Natural killer cell treated with Interleukin-12 subunit alpha and Interleukin-12 subunit beta and Interleukin-15 and Interleukin-18, amount 100 ng/mL, for 72 hours (primary cell): ENCODE results near the gene GART. TPM values are rescaled to one million over a fixed set of nuclear protein-coding genes. Genes with fewer than 3 reads are reported as not detected.
A peak's percentile ranks its signal among the peaks of the same experiment; 100 is the strongest.

ENCODE experiments used
- ATAC-seq, 2 donors: fragments of 150-1000 bp; cut with Tn5 transposase in 1 of 2; sonication (Bioruptor Pico), chemical (Tn5 transposase) in 1 of 2; 2 replicates each; pipeline ENCODE4 v1.10.0; 2021
- DNase-seq: peaks from one replicate; pipeline ENCODE4 v3.0.0; 2022; ENCODE audit warnings: low spot score
- H3K27ac Mint-ChIP-seq, 2 donors: 1 replicate in 1 of 2; 2 replicates in 1 of 2; pipeline ENCODE4 v1.8.0; 2022; ENCODE audit warnings: mixed read lengths in 2 of 2, mild to moderate bottlenecking in 1 of 2, moderate library complexity in 1 of 2
- H3K27me3 Mint-ChIP-seq, 2 donors: 1 replicate in 1 of 2; 2 replicates in 1 of 2; pipeline ENCODE4 v1.8.0; 2022; ENCODE audit warnings: mixed read lengths in 2 of 2
- H3K36me3 Mint-ChIP-seq: one replicate; pipeline ENCODE4 v1.8.0; 2022; ENCODE audit warnings: mixed read lengths
- H3K4me1 Mint-ChIP-seq, 2 donors: 1 replicate in 1 of 2; 2 replicates in 1 of 2; pipeline ENCODE4 v1.8.0; 2022; ENCODE audit warnings: low read depth in 2 of 2, mixed read lengths in 2 of 2, mild to moderate bottlenecking in 1 of 2
- H3K4me3 Mint-ChIP-seq: one replicate; pipeline ENCODE4 v1.8.0; 2022; ENCODE audit warnings: mixed read lengths
- H3K9me3 Mint-ChIP-seq: 2 replicates; pipeline ENCODE4 v1.8.0; 2022; ENCODE audit warnings: mixed read lengths
- total RNA-seq, 2 donors: library from RNA; stranded (reverse); gene quantifications; one replicate each; pipeline ENCODE4 v1.2.3, GENCODE V29; 2022

The GART gene
- total RNA-seq, 2 donors from 2014 or later: 127 to 163 TPM

DNA sequence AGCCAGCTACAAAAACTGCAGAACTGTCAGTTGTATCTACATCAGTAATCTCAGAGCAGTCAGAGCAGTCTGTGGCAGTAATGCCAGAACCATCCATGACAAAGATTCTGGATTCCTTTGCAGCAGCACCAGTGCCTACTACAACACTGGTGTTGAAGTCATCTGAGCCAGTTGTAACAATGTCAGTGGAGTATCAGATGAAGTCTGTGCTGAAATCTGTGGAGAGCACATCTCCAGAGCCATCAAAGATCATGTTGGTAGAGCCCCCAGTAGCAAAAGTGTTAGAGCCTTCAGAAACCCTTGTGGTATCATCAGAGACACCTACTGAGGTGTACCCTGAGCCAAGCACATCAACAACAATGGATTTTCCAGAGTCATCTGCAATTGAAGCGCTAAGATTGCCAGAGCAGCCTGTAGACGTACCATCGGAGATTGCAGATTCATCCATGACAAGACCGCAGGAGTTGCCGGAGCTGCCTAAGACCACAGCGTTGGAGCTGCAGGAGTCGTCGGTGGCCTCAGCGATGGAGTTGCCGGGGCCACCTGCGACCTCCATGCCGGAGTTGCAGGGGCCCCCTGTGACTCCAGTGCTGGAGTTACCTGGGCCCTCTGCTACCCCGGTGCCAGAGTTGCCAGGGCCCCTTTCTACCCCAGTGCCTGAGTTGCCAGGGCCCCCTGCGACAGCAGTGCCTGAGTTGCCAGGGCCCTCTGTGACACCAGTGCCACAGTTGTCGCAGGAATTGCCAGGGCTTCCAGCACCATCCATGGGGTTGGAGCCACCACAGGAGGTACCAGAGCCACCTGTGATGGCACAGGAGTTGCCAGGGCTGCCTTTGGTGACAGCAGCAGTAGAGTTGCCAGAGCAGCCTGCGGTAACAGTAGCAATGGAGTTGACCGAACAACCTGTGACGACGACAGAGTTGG lies 8.2 kb upstream of the GART start:
- Mint-ChIP-seq H3K36me3 (peaks cover 31% of the 10 kb centered on the region), H3K27me3 (no peaks in the 10 kb centered on the region), H3K9me3 (no peaks in the 10 kb centered on the region), H3K4me1 (peaks cover 24 to 36% of the 10 kb centered on the region in 2 donors), H3K27ac (no peak overlapping the region), H3K4me3 (no peak overlapping the region)
- ATAC-seq (no peak), DNase-seq (no peak)

DNA sequence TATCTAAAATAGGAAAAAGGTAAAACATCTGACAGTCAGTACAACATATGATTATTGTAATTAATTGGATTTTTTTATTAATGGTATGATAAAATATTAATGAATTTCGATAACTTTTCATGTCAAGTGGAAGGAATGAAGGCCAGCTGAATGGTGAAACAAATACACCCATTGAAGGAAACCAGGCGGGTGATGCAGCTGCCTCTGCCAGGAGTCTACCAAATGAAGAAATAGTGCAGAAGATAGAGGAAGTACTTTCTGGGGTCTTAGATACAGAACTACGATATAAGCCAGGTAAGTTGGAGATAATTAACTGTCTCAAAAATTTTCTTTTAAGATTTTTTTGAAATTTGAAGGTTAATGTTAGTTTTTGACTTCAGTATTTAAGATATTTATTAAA lies 4.2 kb upstream of the GART start:
- Mint-ChIP-seq H3K4me3 (peak overlapping the region; percentile 91), H3K4me1 (peaks cover 27 to 39% of the 10 kb centered on the region in 2 donors), H3K9me3 (no peaks in the 10 kb centered on the region), H3K36me3 (peaks cover 22% of the 10 kb centered on the region), H3K27me3 (no peaks in the 10 kb centered on the region), H3K27ac (peak overlapping the region in 1 of 2 donors; percentile 41)
- DNase-seq (no peak), ATAC-seq (no peak)

DNA sequence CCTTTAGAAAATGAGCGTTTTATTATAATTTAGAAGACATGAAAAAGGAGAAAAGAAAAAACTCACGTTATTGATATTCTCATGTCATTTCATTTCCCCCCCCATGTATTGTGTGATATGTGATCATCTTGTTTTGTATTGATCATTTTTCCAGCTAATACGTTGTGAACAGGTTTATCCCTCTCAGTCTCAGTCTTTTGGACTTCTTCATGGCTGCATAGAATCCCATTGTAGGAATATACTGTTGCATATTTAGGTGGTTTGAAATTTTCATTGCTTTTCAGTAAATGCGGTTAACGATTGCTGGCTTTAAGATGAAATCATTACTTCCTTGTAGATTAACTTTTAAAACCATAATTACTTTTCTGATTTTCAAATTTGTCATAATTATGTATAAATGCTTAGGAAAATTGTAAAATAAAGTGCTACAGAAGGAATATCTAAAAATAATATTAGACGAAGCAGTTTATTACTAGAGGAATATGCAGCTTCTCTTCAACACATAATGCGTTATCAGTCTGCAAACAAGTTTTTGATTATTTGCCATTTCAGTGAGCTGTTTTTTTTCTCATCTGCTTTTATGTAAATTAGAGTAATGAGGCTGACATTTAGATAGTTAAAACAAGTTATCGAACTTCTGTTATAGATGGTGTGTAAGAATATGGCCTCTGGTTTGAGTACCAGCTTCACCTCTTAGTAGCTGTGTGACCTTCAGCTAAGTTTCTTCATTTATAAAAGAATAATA lies 2.7 kb upstream of the GART start:
- H3K27me3 Mint-ChIP-seq: no peaks in the 10 kb centered on the region
- H3K4me3 Mint-ChIP-seq: peak overlapping the region; percentile 91
- peaks cover 17% of the 10 kb centered on the region for H3K36me3 Mint-ChIP-seq
- DNase-seq (no peak), ATAC-seq (no peak)
- H3K27ac Mint-ChIP-seq: peak overlapping the region; percentile 94 to 99
- H3K9me3 Mint-ChIP-seq: no peaks in the 10 kb centered on the region
- peaks cover 31 to 43% of the 10 kb centered on the region in 2 donors for H3K4me1 Mint-ChIP-seq

DNA sequence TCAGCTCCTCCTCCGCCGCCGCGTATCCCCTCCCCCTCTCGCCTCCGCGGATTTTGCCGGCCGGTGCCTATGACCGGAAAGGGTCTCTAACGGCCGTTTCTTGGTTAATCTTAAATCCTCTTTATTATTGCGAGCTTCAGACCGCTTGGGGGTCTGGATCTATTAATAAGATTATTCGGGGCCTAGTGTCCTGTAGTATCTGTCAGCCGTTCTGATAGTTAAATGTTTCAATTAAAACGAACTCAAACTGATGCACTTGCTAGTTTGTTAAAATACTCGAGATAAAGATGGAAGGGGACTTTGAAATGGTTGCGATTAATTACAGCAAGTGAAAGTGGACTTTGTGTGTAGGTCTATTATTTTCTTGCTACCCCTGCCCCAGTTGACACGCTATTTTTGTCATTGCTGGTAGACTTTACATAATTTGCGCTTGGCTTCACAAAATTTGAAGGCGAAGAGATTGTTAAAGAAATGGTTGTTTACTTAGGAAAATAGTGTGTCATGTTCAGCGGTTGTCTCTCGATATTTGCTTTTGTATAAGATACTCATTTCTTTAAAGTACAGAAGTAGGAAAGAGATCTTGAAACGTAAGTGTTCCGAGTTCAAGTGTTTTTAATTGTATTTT lies 1.7 kb upstream of the GART start:
- peak; percentile 34 to 37 for ATAC-seq
- no peaks in the 10 kb centered on the region for H3K27me3 Mint-ChIP-seq
- H3K9me3 Mint-ChIP-seq: no peaks in the 10 kb centered on the region
- DNase-seq: peak; percentile 86
- peak overlapping the region; percentile 94 to 99 for H3K27ac Mint-ChIP-seq
- H3K36me3 Mint-ChIP-seq: peaks cover 11% of the 10 kb centered on the region
- peak overlapping the region; percentile 91 for H3K4me3 Mint-ChIP-seq
- peaks cover 29 to 37% of the 10 kb centered on the region in 2 donors for H3K4me1 Mint-ChIP-seq

DNA sequence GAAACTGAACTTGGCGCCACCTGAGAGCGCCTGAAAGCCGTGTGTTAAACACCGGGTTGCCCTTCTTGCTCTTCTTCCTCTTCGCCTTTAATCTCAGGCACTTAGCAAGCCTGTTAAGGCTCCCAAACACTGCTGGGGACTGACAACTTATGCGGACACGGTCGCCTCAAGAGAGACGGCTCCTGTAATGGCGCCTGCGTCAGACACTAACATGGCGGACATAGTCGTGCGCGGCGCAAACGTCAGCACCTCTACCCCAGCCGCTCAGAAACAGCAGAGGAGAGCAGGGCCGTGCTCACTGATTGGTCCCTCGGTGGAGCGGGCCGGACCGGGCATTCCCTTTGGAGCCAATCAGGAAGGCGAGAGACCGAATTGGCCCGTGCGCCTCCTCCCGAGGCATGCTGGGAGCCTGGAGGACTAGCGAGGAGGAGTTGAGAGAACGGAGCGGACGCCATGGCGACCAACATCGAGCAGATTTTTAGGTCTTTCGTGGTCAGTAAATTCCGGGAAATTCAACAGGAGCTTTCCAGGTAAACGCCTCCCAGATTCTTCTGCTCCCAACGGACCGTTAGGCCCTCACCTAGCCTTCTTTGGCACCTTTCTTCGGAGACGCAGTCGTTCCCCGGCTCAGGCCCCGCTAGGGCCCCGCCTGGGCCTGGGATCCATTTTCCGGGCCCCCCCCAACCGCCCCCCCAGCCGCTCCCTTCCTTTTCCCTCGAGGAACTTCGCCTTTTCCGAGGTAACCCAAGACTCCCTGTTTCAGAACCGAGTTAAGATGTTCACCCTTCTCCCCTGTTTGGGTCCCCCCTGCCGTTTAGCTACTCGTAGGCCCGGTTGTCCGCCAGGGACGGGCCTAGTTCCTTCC lies 955 bp upstream of the GART start, which contains the start of gene SON:
Gene SON (plus strand): TSS at position 399 of the 865 bp plus-strand sequence. CDS start 55 bp downstream, at position 454.
- ATAC-seq (peak; percentile 98), DNase-seq (peak; percentile 100)
- H3K27me3 Mint-ChIP-seq: no peaks in the 10 kb centered on the region
- peaks cover 11% of the 10 kb centered on the region for H3K36me3 Mint-ChIP-seq
- peak within 1 kb of the TSS; percentile 94 to 99 for H3K27ac Mint-ChIP-seq
- no peaks in the 10 kb centered on the region for H3K9me3 Mint-ChIP-seq
- H3K4me1 Mint-ChIP-seq: peaks cover 29 to 37% of the 10 kb centered on the region in 2 donors
- H3K4me3 Mint-ChIP-seq: peak within 1 kb of the TSS; percentile 91

DNA sequence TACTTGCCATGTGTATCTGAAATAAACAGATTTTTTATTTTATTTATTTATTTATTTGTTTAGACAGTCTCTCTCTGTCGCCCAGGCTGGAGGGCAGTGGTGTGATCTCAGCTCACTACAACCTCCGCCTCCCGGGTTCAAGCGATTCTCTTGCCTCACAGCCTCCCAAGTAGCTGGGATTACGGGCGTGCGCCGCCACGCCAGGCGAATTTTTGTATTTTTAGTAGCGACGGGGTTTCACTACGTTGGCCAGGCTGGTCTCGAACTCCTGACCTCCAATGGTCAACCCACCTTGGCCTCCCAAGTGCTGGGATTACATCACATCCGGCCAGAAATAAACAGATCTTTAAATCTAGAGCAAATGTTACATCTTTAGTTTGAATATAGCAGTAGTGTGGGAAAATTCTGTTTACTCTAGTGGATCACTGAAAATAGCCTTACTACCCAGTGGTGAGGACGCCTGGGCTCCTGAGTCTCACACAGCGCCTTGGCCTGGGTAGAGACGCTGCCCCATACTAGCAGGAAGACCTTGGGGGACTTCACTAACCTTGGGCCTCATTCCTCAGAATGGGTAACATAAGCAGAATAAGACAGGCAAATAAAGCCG lies 709 bp downstream of the GART start:
- no peak for DNase-seq
- H3K9me3 Mint-ChIP-seq: no peaks in the 10 kb centered on the region
- no peak for ATAC-seq
- no peaks in the 10 kb centered on the region for H3K27me3 Mint-ChIP-seq
- peak overlapping the region; percentile 91 for H3K4me3 Mint-ChIP-seq
- H3K36me3 Mint-ChIP-seq: peaks cover 23% of the 10 kb centered on the region
- peak overlapping the region; percentile 94 to 99 for H3K27ac Mint-ChIP-seq
- H3K4me1 Mint-ChIP-seq: peaks cover 34 to 43% of the 10 kb centered on the region in 2 donors

DNA sequence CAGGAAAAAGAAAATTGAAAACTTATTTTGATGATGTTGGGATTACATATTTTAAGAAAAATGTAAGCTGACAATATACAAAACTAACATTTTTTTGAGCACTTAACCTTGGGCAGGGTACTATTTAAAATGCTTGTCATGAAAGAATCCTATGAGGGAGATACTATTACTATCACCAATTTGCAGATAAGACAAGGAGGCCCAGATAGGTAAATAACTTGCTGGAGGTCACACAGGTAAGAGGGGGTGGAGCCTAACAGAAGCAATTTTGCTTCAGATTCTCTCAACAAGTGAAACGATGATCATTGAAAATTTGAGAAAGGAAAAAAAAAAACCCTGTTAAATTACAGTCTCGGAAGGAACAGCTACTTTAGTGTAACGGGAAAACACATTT lies 1.2 kb downstream of the GART start:
- H3K36me3 Mint-ChIP-seq: peaks cover 23% of the 10 kb centered on the region
- H3K9me3 Mint-ChIP-seq: no peaks in the 10 kb centered on the region
- peak overlapping the region; percentile 91 for H3K4me3 Mint-ChIP-seq
- no peaks in the 10 kb centered on the region for H3K27me3 Mint-ChIP-seq
- H3K27ac Mint-ChIP-seq: peak overlapping the region; percentile 94 to 99
- peaks cover 32 to 39% of the 10 kb centered on the region in 2 donors for H3K4me1 Mint-ChIP-seq
- no peak for DNase-seq
- ATAC-seq: no peak

DNA sequence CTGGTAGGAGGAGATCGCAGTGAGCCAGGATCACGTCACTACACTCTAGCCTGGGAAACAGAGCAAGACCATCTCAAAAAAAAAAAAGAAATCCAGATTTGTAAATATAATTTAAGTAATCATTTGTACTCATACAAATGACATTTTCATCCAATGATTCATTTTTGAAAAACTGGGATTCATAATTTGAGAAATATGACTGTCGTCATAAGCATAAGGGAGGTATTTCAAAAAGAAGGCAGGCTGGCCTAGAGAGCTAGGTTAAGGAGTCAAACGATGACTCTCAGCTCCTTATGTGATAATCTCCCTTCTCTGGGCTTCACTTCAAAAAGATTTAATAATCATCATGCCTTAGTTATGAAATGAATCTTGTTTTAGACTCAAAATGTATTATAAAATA lies 2.3 kb downstream of the GART start:
- Mint-ChIP-seq H3K4me3 (peak overlapping the region; percentile 91), H3K36me3 (peaks cover 23% of the 10 kb centered on the region)

DNA sequence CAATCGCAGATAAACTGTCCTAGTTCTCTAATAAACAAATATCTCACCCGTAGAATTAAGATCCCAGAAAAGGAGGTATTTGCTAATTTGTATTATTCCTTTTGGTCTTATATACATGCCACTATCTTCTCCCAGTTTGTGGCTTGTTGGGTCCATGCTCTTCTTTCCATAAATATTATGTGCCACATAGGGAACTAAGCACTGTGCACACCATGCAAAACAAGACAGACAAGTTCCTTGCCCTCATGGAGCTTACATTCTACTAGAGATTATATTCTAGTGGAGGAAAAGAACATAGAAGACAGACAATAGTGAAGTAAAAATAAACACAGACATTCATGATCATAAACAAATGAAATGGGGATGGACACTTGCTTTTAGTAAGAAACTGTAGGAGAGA lies 4.7 kb downstream of the GART start:
- Mint-ChIP-seq H3K4me3 (no peak overlapping the region), H3K4me1 (peaks cover 21 to 24% of the 10 kb centered on the region in 2 donors), H3K9me3 (no peaks in the 10 kb centered on the region), H3K27me3 (no peaks in the 10 kb centered on the region), H3K36me3 (peaks cover 20% of the 10 kb centered on the region), H3K27ac (no peak overlapping the region)
- ATAC-seq: no peak
- no peak for DNase-seq

More for the DNA sequence above, 2.3 kb downstream of the GART start:
- no peaks in the 10 kb centered on the region for H3K9me3 Mint-ChIP-seq
- ATAC-seq (no peak), DNase-seq (no peak)
- H3K27me3 Mint-ChIP-seq: no peaks in the 10 kb centered on the region
- H3K27ac Mint-ChIP-seq: no peak overlapping the region
- peaks cover 32 to 33% of the 10 kb centered on the region in 2 donors for H3K4me1 Mint-ChIP-seq

DNA sequence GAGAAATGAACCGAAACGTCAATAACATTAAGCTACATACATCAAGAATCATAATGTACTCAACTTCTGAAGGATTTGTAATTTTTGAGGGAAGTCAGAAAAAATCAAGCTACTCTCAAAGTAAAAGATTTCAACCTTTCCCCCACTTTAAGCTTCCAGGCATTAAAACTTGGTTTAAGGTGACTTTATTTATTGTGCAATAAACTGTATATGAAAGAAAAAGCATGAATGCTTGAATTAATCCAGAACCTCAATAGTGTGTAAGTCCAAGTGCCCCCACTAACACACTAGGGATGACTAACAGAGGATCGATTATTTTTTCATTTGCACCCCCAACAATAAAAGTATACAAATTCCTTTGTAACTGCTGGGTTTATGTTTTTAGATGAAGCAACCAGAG lies 10.9 kb downstream of the GART start:
- ATAC-seq: no peak
- Mint-ChIP-seq H3K4me1 (peaks cover 0 to 6% of the 10 kb centered on the region in 2 donors), H3K4me3 (no peak overlapping the region), H3K9me3 (no peaks in the 10 kb centered on the region), H3K36me3 (peaks cover 41% of the 10 kb centered on the region), H3K27me3 (no peaks in the 10 kb centered on the region), H3K27ac (no peak overlapping the region)
- no peak for DNase-seq

DNA sequence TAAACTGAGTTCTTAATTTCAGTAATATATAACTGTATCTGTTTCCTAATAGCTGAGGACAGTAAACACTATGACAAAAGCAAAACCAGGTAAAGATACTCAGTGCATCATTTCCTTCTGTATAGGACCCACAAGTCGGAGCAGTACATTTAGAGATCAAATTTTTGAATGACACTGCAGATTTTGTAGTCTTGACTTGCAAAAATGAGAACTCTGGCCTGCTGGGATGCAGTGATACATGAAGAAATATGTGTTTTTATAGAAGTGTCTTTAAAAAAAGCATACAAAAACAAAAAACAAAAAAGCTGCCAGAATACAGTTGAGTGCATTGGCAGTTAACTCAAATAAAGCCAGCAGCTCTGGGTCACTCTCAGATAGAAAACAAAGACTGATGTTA lies 19.0 kb downstream of the GART start:
- peaks cover 10% of the 10 kb centered on the region for H3K36me3 Mint-ChIP-seq

DNA sequence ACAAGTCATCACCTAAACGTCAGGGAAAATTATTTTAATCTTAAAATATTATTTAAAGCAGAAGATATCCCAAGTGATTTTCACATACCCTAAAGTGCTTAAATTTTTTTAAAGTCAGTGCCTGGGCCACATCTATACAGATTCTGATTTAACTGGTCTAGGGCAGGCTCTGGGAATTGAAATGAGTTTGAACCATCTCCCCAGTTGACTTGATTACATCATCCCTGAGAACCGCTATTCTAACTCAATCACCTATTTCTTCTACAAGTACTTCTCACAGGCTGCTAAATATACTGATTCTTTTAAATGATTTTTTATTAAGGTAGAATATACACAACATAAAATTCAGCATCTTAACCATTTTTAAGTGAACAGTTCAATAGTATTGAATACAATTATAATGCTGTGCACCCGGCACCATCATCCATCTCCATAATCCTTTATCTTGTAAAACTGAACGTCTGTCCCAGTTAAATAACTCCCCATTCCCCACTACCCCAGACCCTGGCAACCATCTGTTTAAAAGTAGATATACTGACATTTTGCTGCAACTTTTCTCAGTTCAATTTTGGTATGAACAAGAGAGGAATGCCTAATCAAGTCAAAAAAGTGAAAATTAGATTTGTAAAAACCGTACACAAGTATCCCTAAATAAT lies 19.5 kb downstream of the GART start:
- H3K27me3 Mint-ChIP-seq: no peaks in the 10 kb centered on the region
- no peak overlapping the region for H3K4me3 Mint-ChIP-seq
- peaks cover 0 to 5% of the 10 kb centered on the region in 2 donors for H3K4me1 Mint-ChIP-seq
- no peak for ATAC-seq
- no peak overlapping the region for H3K27ac Mint-ChIP-seq
- H3K9me3 Mint-ChIP-seq: no peaks in the 10 kb centered on the region
- peaks cover 10% of the 10 kb centered on the region for H3K36me3 Mint-ChIP-seq
- DNase-seq: no peak

More for the DNA sequence above, 19.0 kb downstream of the GART start:
- ATAC-seq (no peak), DNase-seq (no peak)
- no peaks in the 10 kb centered on the region for H3K27me3 Mint-ChIP-seq
- H3K4me3 Mint-ChIP-seq: no peak overlapping the region
- no peak overlapping the region for H3K27ac Mint-ChIP-seq
- H3K9me3 Mint-ChIP-seq: no peaks in the 10 kb centered on the region
- peaks cover 0 to 5% of the 10 kb centered on the region in 2 donors for H3K4me1 Mint-ChIP-seq
